ENCODE measurements around the gene CCDC137. TPM values are rescaled to one million over a fixed set of nuclear protein-coding genes. Genes with fewer than 3 reads are reported as not detected.

The CCDC137 gene
- polyA plus RNA-seq, 3 donors, result 2.4 to 8.8 (median 3.6) TPM

GRCh38 chr17:81667754-81668153 lies 1.2 kb downstream of the CCDC137 start:
- TF ChIP-seq, protein P1, sequence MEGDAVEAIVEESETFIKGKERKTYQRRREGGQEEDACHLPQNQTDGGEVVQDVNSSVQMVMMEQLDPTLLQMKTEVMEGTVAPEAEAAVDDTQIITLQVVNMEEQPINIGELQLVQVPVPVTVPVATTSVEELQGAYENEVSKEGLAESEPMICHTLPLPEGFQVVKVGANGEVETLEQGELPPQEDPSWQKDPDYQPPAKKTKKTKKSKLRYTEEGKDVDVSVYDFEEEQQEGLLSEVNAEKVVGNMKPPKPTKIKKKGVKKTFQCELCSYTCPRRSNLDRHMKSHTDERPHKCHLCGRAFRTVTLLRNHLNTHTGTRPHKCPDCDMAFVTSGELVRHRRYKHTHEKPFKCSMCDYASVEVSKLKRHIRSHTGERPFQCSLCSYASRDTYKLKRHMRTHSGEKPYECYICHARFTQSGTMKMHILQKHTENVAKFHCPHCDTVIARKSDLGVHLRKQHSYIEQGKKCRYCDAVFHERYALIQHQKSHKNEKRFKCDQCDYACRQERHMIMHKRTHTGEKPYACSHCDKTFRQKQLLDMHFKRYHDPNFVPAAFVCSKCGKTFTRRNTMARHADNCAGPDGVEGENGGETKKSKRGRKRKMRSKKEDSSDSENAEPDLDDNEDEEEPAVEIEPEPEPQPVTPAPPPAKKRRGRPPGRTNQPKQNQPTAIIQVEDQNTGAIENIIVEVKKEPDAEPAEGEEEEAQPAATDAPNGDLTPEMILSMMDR (IDR thresholded peaks at IDR 0.05), result no peak
- H3K9me3 Mint-ChIP-seq, result no peaks in the 10 kb centered on the region

DNA sequence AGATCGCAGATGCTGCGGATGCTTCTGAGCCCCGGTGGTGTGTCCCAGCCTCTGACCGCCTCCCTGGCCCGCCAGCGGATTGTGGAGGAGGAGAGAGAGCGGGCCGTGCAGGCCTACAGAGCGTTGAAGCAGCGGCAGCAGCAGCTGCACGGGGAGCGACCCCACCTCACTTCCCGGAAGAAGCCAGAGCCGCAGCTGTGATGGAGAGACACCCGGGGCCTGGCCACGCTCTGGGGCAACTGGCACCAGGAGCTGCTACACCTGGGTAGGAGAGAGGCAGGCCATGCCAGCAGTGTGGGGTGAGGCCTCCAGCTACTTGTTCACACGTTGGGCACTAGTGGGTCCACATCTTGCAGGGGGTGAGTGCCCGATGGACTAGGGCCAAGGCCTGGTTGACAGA lies 6.0 kb downstream of the CCDC137 start:
- peaks cover 0 to 3% (median 0%) of the 10 kb centered on the region in 7 donors for H3K9me3 Mint-ChIP-seq
- peaks cover 9% of the 10 kb centered on the region for H3K4me1 Mint-ChIP-seq
- Histone ChIP-seq H3K9ac (ENCODE audit: insufficient read depth, low read length, poor library complexity, severe bottlenecking) (no peak overlapping the region), H3K9me3 (replicated peaks in 1 of 2; ENCODE audit: control insufficient read depth in 1 of 2, insufficient read depth in 1 of 2, low read length in 2 of 2) (no peaks in the 10 kb centered on the region), H3K79me2 (ENCODE audit: insufficient read depth, low read length) (peaks cover 27% of the 10 kb centered on the region), H3K27me3 (ENCODE audit: control insufficient read depth in 2 of 2, insufficient read depth in 2 of 2, low read length in 2 of 2) (no peaks in the 10 kb centered on the region), H3K4me3 (replicated peaks in 1 of 3; ENCODE audit: low read depth in 2 of 3, low read length in 3 of 3) (no peak overlapping the region), H2AFZ (ENCODE audit: insufficient read depth, low read depth, low read length, poor library complexity, severe bottlenecking) (no peak overlapping the region), H4K20me1 (ENCODE audit: insufficient read depth, low read length) (peaks cover 5% of the 10 kb centered on the region), H3K27ac (ENCODE audit: low read depth in 1 of 2, low read length in 2 of 2) (no peak overlapping the region), H3K4me2 (replicated peaks; ENCODE audit: extremely low read depth, low read length, poor library complexity, severe bottlenecking) (no peak overlapping the region), H3K4me1 (ENCODE audit: control insufficient read depth in 1 of 2, insufficient read depth in 2 of 2, low read length in 2 of 2) (peaks cover 7 to 11% of the 10 kb centered on the region in 2 donors), H3K36me3 (replicated peaks in 1 of 2; ENCODE audit: control insufficient read depth in 1 of 2, insufficient read depth in 2 of 2, low read length in 2 of 2) (peaks cover 43 to 69% of the 10 kb centered on the region in 2 donors)
- DNase-seq, result no peak
- intact Hi-C loops (cut with micrococcal nuclease), result no loop called here
- peaks cover 46 to 77% of the 10 kb centered on the region in 2 donors for H3K36me3 Mint-ChIP-seq
- peaks cover 0 to 2% (median 0%) of the 10 kb centered on the region in 3 donors for H3K27me3 Mint-ChIP-seq (ENCODE audit: low read depth in 3 of 3)
- H3K27ac Mint-ChIP-seq, result peak overlapping the region in 1 of 7 donors; percentile 64
- TF ChIP-seq, protein P1 (IDR thresholded peaks at IDR 0.05), result no peak
- no peak overlapping the region for H3K4me3 Mint-ChIP-seq
- 98% methylated on average over 14 of the region's 18 CpGs for WGBS (ENCODE audit: insufficient coverage)

More at GRCh38 chr17:81667754-81668153, 1.2 kb downstream of the CCDC137 start:
- Histone ChIP-seq H3K4me3 (replicated peaks in 1 of 3; ENCODE audit: low read depth in 2 of 3, low read length in 3 of 3) (peak overlapping the region in 1 of 3 experiments; percentile 91), H3K4me1 (ENCODE audit: control insufficient read depth in 1 of 2, insufficient read depth in 2 of 2, low read length in 2 of 2) (peaks cover 24 to 30% of the 10 kb centered on the region in 2 donors), H2AFZ (ENCODE audit: insufficient read depth, low read depth, low read length, poor library complexity, severe bottlenecking) (no peak overlapping the region), H3K4me2 (replicated peaks; ENCODE audit: extremely low read depth, low read length, poor library complexity, severe bottlenecking) (peak overlapping the region; percentile 86), H3K27me3 (ENCODE audit: control insufficient read depth in 2 of 2, insufficient read depth in 2 of 2, low read length in 2 of 2) (no peaks in the 10 kb centered on the region), H4K20me1 (ENCODE audit: insufficient read depth, low read length) (no peaks in the 10 kb centered on the region), H3K36me3 (replicated peaks in 1 of 2; ENCODE audit: control insufficient read depth in 1 of 2, insufficient read depth in 2 of 2, low read length in 2 of 2) (peaks cover 33 to 53% of the 10 kb centered on the region in 2 donors), H3K27ac (ENCODE audit: low read depth in 1 of 2, low read length in 2 of 2) (no peak overlapping the region), H3K9me3 (replicated peaks in 1 of 2; ENCODE audit: control insufficient read depth in 1 of 2, insufficient read depth in 1 of 2, low read length in 2 of 2) (no peaks in the 10 kb centered on the region), H3K9ac (ENCODE audit: insufficient read depth, low read length, poor library complexity, severe bottlenecking) (no peak overlapping the region), H3K79me2 (ENCODE audit: insufficient read depth, low read length) (peaks cover 53% of the 10 kb centered on the region)
- WGBS (ENCODE audit: insufficient coverage), result 88% methylated on average over 17 of the region's 18 CpGs
- intact Hi-C loops (cut with micrococcal nuclease), result loop anchor here (1.0 to 5.0 kb wide), 3 partner anchors 16 to 45 kb away; partner anchors contain the start of genes ARL16 (in 1 of the 2), MRPL12 (in 1 of the 2) and SLC25A10 (in 1 of the 2)
- peaks cover 0 to 2% (median 0%) of the 10 kb centered on the region in 3 donors for H3K27me3 Mint-ChIP-seq (ENCODE audit: low read depth in 3 of 3)
- peaks cover 24% of the 10 kb centered on the region for H3K4me1 Mint-ChIP-seq
- peak overlapping the region in 4 of 7 donors; percentile 31 to 93 (median 76) for H3K27ac Mint-ChIP-seq
- peak overlapping the region; percentile 83 to 92 for H3K4me3 Mint-ChIP-seq
- DNase-seq, result no peak
- peaks cover 39 to 62% of the 10 kb centered on the region in 2 donors for H3K36me3 Mint-ChIP-seq
